Stimulated activated CD8-positive, alpha-beta memory T cell treated with anti-CD3 and anti-CD28 coated beads, Interleukin-7, amount 100 ng/mL, for 4 hours (primary cell): ENCODE measurements around the gene SLC39A13.

Experiments used
- DNase-seq, 2 donors: peaks; one replicate each; pipeline ENCODE4 v3.0.0-alpha.2; 2020; ENCODE audit warnings: low read depth in 2 of 2

SLC39A13 gene

DNA sequence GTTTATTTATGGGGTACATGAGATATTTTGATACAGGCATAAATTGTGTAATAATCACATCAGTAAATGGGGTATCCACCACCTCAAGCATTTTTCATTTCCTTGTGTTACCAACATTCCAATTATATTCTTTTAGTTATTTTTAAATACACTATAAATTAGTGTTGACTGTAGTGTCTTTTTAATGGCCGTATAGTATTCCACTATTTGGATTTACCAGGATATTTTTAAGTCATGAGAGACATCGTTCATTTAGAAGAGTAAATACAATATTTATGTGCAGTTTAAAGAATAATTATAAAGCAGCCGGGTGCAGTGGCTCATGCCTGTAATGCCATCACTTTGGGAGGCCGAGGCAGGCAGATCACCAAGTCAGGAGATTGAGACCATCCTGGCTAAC lies 23.9 kb upstream of the SLC39A13 start:
- DNase-seq, result no peak

DNA sequence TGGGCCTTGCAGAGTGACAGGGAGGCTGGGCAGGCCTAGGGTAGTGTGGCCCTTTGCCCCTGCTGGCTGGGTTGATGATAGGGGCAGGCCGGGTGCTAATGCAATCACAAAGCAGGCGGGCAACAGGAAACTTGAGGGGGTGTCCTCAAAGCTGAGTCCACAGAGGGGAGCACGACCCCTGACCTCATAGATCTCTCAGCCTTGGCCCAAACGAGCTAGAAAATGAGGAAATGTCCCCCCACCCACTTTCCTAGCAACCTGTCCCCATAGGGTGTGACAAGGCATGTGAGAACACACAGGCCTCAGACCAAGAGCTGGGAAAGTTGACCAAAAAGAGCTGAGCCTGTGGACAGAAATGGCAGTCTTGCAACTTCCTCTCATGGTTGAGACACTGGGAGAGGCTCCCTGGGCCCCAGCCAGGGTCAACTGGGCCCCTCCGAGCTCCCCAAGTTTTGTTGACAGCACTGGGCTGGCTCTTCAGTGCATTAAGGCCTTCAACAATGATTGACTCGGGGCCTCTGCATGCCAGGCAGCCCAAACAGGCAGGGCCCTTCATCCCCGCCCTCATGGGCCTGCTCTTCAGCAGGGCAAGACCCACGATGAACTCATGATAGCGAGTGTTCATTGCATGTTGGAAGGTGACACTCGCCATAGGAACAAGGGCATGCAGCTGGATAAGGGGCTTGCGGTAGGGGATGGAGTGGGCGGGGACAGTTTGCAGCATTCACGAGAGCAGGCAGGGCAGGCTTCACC lies 20.3 kb upstream of the SLC39A13 start:
- DNase-seq, result no peak

GRCh38 chr11:47388697-47389576 lies 19.5 kb upstream of the SLC39A13 start:
- no peak for DNase-seq

DNA sequence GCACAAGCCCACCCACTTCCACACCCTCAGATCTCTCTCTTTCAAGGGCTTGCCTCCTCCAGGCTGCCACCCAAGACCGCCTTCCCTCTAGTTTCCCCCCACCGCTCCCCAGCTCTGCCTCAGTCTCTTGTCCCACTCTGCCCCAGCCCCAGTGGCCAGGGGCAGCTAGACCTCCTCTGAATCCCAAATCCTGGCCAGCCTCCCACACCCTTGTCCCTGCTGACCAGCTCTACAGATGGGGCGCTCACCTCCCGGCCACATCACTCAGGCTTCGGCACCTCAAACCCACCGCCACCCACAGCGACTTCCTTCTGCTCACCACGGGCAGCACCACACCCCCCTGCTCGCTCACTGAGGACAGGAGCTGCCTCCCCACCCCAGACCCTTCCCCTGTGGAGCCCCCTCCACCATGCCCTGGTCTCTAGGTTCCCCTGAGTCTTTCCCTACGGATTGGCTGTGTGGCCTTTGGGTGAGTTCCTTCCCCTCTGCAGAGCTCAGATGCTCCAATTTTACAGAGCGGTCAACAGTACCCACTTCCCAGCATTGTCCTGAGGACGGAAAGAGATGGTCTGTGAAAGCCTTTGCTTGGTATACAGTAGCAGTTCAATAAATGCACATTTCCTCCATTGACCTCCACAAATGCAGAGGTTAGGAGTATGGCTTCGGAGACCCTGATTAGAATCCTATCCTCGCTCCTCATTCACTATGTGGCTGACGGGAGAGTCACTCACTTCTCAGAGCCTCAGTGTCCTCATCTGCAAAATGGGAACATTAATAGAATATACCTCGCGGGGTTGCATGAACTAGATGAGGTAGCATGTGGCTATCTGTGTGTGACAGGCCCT lies 18.6 kb upstream of the SLC39A13 start:
- no peak for DNase-seq

- no peak for DNase-seq
These were observed 18.0 kb upstream of the SLC39A13 start for GRCh38 chr11:47390422-47390760.

DNA sequence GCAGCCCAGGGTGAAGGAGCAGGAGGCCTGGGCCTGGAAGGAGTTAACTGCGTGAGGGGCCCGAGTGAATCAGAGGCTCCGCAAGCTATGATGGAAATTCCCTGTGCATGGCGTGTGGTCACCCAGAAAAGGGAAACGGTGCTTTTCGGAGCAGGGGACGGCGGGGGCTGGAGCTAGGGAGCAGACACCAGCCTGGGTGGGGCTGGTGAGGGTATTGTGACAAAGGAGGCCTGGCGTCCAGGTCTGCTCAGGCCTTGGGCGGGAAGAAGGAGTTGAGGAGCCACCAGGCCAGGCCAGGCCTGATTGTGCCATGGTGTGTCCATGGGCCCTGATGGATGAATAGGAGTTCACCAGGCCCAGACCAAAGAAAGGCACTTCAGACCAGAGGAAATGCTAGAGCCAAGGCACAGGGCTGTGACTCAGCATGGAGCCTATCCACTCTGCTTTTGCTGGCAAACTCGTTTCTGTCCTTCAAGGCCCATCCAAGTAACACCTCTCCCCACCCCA lies 17.3 kb upstream of the SLC39A13 start:
- no peak for DNase-seq

DNA sequence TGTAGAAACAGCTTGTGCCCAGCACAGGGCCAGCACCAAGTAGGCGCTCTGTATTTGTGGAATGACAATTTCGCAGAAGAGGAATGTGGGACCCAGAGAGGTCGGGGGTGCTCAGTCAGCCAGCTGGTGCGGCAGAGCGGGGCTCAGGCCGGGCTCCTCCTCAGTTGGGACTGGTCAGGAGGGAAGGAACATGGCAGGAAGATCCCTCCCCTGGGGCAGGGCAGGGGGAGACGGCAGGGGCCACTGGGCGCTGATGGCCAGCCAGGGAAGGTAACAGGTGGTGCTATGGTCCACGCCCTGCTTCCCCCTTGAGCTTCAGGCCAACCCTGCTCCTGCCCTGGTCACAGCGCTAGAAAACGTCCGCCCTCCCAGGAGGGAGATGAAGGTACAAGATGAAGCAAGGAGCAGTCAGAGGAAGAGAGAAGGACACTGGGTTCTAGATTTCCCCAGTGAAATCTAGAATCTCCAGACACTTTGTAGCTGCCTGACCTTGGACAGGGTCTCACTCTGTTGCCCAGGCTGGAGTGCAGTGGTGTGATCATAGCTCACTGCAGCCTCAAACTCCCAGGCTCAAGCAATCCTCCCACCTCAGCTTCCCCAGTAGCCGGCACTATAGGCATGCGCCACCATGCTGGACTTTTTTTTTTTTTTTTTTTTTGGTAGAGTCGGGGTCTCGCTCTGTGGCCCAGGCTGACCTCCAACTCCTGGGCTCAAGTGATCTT lies 16.5 kb upstream of the SLC39A13 start:
- no peak for DNase-seq

- no peak for DNase-seq
These were observed 15.7 kb upstream of the SLC39A13 start for GRCh38 chr11:47392546-47393162.

DNA sequence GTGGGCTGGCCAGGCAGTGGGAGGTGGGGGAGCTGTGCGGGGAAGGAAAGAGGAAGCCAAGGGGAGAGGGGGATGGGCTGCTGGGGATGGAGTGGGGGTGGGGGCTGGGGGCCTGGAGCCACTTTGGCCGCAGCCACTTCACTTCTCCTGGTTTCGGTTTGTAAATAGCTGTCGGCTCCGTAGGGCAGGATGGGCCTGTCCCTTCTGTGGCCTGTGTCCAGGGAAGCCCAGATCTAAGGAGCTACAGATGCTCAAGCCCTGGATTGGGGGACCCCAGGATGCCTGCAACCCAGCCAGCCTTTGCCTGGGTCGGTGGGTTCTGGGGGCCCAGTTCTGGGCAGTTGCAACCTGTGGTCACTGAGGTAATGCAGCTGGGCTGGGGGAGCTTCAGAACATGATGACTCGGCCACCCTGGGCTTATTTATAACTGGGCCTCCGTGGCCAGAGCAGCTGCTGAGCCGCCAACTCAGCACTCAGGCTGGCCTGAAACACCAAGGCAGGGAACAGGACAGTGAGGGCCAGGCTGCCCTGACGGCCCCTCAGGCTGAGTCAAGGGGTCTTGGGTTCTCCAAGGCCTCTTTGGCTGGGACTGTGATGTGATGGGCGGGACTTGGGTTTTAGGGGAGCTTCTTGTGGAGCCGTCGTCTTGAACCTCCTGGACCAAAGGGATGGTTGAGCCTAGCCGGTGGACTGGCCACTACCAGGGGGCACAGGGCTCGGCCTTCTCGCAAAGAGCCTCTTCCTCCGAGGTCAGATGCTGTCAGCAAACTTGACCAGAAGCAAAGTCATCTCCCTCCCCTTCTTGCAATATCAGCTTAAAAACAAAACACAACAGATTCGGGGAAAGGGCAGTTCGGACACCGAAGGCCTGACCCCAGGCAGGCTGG lies 15.0 kb upstream of the SLC39A13 start:
- no peak for DNase-seq

DNA sequence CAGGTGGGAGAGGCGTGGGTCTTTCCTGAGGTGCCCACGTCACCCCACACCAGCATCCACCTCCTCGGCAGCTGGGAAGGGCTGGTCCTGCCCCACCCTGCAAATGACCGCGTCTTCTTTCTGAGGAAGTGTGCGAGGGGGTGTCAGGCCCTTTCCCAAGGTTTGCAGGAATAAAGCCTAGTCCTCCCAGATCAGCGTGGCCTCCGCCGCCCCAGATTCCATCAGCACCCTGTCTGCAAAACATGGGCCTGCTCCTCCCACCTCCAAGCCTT lies 14.4 kb upstream of the SLC39A13 start:
- no peak for DNase-seq

GRCh38 chr11:47394322-47395222 lies 13.8 kb upstream of the SLC39A13 start:
- DNase-seq, result peak in 1 of 2 donors; percentile 52

DNA sequence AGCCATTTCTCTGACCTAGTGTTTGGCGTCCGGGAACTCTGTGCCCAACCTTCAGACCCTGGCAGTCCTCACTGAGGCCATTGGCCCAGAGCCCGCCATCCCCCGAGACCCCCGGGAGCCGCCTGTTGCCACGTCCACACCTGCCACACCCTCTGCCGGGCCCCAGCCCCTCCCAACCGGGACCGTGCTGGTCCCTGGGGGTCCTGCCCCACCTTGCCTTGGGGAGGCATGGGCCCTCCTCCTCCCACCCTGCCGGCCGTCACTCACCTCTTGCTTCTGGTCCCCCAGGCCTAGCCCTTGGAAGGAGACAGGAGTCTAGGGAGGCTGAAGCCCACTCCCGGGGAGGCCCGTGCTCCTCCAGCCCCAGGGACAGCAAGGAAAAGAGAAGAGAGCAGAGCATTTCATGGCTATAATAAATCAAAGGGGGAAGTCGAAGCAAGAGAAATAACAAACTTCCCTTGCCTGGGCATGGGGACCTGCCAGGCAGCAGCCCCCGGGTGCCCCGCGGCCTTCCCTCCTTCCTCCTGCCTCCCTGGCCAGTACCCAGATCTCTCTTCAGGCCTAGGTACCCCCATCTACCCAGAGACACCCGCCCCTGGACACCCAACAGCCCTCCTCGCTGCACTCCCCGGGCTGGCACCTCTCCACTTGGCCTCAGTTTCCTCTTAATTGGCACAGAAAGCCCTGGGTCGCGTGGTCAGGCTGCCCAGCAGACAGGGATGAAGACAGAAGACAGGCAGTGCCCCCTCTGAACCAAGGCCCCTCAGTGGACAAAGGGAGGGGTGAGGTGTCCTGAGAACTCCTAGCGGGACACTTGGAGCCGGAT lies 13.0 kb upstream of the SLC39A13 start:
- DNase-seq, result no peak

GRCh38 chr11:47396049-47396320 lies 12.4 kb upstream of the SLC39A13 start:
- no peak for DNase-seq

- no peak for DNase-seq
These were observed 10.4 kb upstream of the SLC39A13 start for GRCh38 chr11:47398011-47398410.

DNA sequence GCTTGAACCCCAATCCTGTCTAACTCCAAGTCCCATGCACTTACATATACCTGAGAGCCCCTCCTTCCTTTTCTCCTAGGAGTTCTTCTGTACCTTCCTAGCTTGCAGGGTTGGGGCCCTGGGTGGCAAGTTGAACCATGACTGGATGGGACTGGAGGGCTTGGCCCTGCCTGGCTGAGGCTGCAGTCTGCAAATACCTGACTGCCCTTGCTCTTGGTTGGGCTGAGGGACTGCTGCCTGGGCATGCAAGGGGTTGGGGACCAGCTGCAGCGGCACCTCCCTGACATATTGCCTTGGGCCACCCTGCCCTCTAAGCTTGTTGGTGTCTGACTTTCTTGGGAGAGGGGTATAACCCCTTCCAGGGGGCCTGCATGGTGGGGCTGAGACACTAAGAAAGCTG lies 9.8 kb upstream of the SLC39A13 start:
- DNase-seq, result no peak

- DNase-seq, result peak in 1 of 2 donors; percentile 38
These were observed 8.3 kb upstream of the SLC39A13 start for GRCh38 chr11:47399860-47400767.

GRCh38 chr11:47400768-47401279 lies 7.6 kb upstream of the SLC39A13 start:
- no peak for DNase-seq
